VCaP (cell line): ENCODE results near the gene SPRR2G.
"Not testable (repeated sequence)": the region's sequence is repeated elsewhere in the genome, so short reads cannot be mapped to it uniquely, and the experiment has no call there.

ENCODE experiments used
- H3K27ac ChIP-seq: fragments of 450-650 bp; 2 replicates; pipeline ENCODE4 v1.5.1; 2017
- TF ChIP-seq, protein P1 (sequence below): fragments of 450-650 bp; conservative IDR thresholded peaks from 2 replicates; pipeline ENCODE4 v1.5.1; 2017; ENCODE audit warnings: mild to moderate bottlenecking, moderate library complexity

SPRR2G gene

DNA sequence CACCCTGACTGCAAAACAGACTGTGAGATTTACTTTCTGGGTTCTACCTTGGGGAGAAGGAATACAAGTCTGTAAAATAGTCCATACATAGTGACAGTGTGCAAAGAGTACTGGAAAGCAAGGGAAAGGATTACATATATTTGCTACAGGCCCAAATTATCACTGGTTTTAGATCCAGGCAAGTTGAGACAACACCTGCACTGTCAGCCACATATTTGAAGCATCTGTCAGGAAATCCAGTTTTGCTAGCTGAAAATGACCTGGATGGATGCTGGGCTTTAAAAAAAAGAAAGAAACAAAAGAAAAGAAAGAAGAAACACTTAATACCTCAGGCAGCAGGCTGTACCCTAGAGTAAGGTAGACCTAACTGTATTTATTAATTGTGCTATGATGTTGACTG is 23.9 kb upstream of the SPRR2G start:
- no peak overlapping the region for H3K27ac ChIP-seq
- TF ChIP-seq, protein P1, sequence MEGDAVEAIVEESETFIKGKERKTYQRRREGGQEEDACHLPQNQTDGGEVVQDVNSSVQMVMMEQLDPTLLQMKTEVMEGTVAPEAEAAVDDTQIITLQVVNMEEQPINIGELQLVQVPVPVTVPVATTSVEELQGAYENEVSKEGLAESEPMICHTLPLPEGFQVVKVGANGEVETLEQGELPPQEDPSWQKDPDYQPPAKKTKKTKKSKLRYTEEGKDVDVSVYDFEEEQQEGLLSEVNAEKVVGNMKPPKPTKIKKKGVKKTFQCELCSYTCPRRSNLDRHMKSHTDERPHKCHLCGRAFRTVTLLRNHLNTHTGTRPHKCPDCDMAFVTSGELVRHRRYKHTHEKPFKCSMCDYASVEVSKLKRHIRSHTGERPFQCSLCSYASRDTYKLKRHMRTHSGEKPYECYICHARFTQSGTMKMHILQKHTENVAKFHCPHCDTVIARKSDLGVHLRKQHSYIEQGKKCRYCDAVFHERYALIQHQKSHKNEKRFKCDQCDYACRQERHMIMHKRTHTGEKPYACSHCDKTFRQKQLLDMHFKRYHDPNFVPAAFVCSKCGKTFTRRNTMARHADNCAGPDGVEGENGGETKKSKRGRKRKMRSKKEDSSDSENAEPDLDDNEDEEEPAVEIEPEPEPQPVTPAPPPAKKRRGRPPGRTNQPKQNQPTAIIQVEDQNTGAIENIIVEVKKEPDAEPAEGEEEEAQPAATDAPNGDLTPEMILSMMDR = no peak

DNA sequence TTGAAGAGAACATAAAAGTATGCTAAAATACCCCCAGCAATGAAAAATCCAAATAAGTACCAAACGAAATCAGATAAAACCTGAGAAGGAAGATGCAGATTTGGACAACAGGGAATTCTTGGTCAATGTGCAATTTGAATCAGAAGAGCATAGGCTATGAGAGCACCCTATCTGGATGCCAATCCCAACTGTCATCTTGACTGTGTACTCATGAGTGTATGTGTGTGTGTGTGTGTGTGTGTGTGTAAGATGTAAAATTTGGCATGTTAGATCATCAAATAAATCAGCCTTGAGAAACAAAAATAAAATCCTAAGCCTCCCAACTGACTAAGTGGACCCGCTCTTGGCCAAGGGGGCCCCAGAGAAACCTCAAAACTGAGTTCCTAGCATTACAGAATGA is 18.0 kb upstream of the SPRR2G start:
- TF ChIP-seq, protein P1 = no peak
- H3K27ac ChIP-seq = no peak overlapping the region

GRCh38 chr1:153155541-153155940 is 4.9 kb upstream of the SPRR2G start:
- TF ChIP-seq, protein P1 = no peak
- no peak overlapping the region for H3K27ac ChIP-seq

- H3K27ac ChIP-seq = no peak overlapping the region
- TF ChIP-seq, protein P1 = no peak
These were observed 1.8 kb upstream of the SPRR2G start for GRCh38 chr1:153152481-153152880.

- TF ChIP-seq, protein P1 = no peak
- no peak overlapping the region for H3K27ac ChIP-seq
These were observed 9.3 kb downstream of the SPRR2G start for GRCh38 chr1:153141377-153141776.

DNA sequence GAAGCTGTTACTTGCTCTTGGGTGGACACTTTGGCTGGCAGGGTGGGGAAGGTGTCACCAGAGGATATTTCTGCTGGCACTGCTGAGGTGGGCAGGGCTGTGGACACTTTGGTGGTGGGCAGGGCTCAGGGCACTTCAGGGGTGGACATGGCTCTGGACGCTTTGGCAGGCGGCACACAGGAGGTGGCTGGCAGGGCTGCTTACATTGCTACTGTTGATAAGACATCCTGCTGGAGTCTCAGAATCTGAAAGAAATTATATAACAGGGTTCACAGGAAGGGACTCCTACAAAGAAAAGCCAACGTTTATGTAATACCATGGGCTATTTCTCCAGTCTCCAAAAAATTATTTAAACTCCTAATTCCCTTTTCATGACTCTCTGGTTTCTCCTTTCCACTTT is 10.2 kb downstream of the SPRR2G start:
- TF ChIP-seq, protein P1 = no peak
- no peak overlapping the region for H3K27ac ChIP-seq

- no peak overlapping the region for H3K27ac ChIP-seq
- TF ChIP-seq, protein P1 = no peak
These were observed 16.9 kb downstream of the SPRR2G start for GRCh38 chr1:153133743-153134142.

DNA sequence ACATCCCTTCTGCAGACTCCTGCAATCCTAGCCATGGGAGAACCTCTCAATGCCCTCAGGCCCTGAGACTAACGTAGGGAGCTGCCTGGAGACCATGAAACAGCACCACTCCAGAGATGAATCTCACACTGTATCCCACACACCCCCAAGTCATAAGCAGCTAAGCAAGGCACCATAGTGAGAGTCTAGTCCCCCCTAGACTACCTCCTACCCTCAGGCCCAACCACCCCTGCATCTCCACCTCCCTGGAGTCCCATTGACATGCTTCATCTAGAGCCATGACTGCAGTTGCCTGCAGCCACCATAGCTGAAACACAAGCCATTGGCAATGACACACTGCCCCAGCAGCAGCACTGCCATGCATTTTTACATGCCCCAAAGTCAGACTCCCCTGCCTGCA is 17.4 kb downstream of the SPRR2G start:
- TF ChIP-seq, protein P1 = no peak
- no peak overlapping the region for H3K27ac ChIP-seq

DNA sequence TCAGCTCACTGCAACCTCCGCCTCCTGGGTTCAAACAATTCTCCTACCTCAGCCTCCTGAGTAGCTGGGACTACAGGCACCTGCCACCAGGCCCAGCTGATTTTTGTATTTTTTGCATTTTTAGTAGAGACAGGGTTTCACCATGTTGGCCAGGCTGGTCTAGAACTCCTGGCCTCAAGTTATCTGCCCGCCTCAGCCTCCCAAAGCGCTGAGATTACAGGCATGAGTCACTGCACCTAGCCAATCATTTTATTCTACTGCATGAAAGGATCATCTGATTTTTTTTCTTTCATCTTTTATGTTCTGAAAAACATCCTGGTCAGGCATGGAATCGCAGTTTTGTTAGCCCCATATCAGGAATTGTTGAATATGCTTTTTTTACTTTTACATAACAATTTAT is 22.0 kb downstream of the SPRR2G start:
- not testable (repeated sequence) for H3K27ac ChIP-seq
